ENCODE data around the gene DEGS2.

Gene DEGS2

GRCh38 chr14:100147691-100148464 lies 11.6 kb downstream of the DEGS2 start:
- DNase-seq, result no peak

GRCh38 chr14:100147181-100147631 lies 12.2 kb downstream of the DEGS2 start:
- DNase-seq, result peak; percentile 58

- DNase-seq, result peak; percentile 22
These were observed 12.8 kb downstream of the DEGS2 start for GRCh38 chr14:100146531-100147091.

- DNase-seq, result no peak
These were observed 13.6 kb downstream of the DEGS2 start for GRCh38 chr14:100145682-100146464.

GRCh38 chr14:100144996-100145646 lies 14.3 kb downstream of the DEGS2 start:
- DNase-seq, result no peak

GRCh38 chr14:100144645-100144995 lies 14.8 kb downstream of the DEGS2 start:
- DNase-seq, result no peak

GRCh38 chr14:100143934-100144333 lies 15.5 kb downstream of the DEGS2 start:
- no peak for DNase-seq

GRCh38 chr14:100143523-100143922 lies 15.9 kb downstream of the DEGS2 start:
- DNase-seq, result no peak

- no peak for DNase-seq
These were observed 17.1 kb downstream of the DEGS2 start for GRCh38 chr14:100142073-100143040.

GRCh38 chr14:100141098-100141497 lies 18.3 kb downstream of the DEGS2 start:
- no peak for DNase-seq

GRCh38 chr14:100140452-100141078 lies 18.9 kb downstream of the DEGS2 start:
- DNase-seq, result peak; percentile 33

- no peak for DNase-seq
These were observed 20.5 kb downstream of the DEGS2 start for GRCh38 chr14:100138955-100139354.

GRCh38 chr14:100138082-100138787 lies 21.2 kb downstream of the DEGS2 start:
- no peak for DNase-seq

GRCh38 chr14:100137173-100137572 lies 22.3 kb downstream of the DEGS2 start:
- no peak for DNase-seq

GRCh38 chr14:100135784-100136183 lies 23.7 kb downstream of the DEGS2 start:
- no peak for DNase-seq

- no peak for DNase-seq
These were observed 24.4 kb downstream of the DEGS2 start for GRCh38 chr14:100135073-100135472.

- no peak for DNase-seq
These were observed 24.9 kb downstream of the DEGS2 start for GRCh38 chr14:100134586-100134985.

- DNase-seq, result no peak
These were observed 26.4 kb downstream of the DEGS2 start for GRCh38 chr14:100132903-100133510.

- DNase-seq, result no peak
These were observed 27.1 kb downstream of the DEGS2 start for GRCh38 chr14:100132161-100132902.

- peak; percentile 45 for DNase-seq
These were observed 28.3 kb downstream of the DEGS2 start for GRCh38 chr14:100131181-100131580.
